H1 (cell line): ENCODE results near the gene RNASE7. TPM values are rescaled to one million over a fixed set of nuclear protein-coding genes. Genes with fewer than 3 reads are reported as not detected.

Source experiments
- CTCF ChIA-PET: fragments of 300-600 bp; sonication (Branson Sonifier 250); formaldehyde crosslinking; loops from one replicate; lab custom pipeline; 2021; ENCODE audit not compliant: partially characterized antibody; lab: Charles Lee
- POLR2A ChIA-PET: fragments of 300-600 bp; sonication (Branson Sonifier 250); formaldehyde crosslinking; loops from one replicate; lab custom pipeline; 2021; ENCODE audit warnings: inconsistent platforms; ENCODE audit not compliant: partially characterized antibody; lab: Charles Lee
- DNase-seq, 2 experiments: peaks; one replicate each; pipeline versions ENCODE4 v3.0.0 to v3.0.0-alpha.2; 2010 to 2022; ENCODE audit warnings: low spot score in 2 of 2, low read depth in 1 of 2, mixed read lengths in 1 of 2
- FAIRE-seq: peaks from 2 replicates; lab custom pipeline; 2011; peaks lifted over from hg19 to GRCh38; lab: Jason Lieb, UNC
- H2AFZ ChIP-seq: 2 replicates; pipeline ENCODE4 v1.8.1; 2012; ENCODE audit warnings: low read length, inconsistent platforms
- H2AK5ac ChIP-seq: 2 replicates; pipeline ENCODE4 v1.6.1; 2013; ENCODE audit warnings: low read depth, low read length
- H2BK120ac ChIP-seq: replicated peaks from 2 replicates; pipeline ENCODE3; 2013; ENCODE audit warnings: low read depth, low read length, inconsistent platforms
- H2BK12ac ChIP-seq: 2 replicates; pipeline ENCODE4 v1.6.1; 2013; ENCODE audit warnings: low read depth, low read length
- H2BK15ac ChIP-seq: 2 replicates; pipeline ENCODE4 v1.6.1; 2013; ENCODE audit warnings: low read length
- H2BK20ac ChIP-seq: 2 replicates; pipeline ENCODE4 v1.6.1; 2013; ENCODE audit warnings: low read length
- H2BK5ac ChIP-seq: 2 replicates; pipeline ENCODE4 v1.6.1; 2013; ENCODE audit warnings: low read depth, low read length
- H3K14ac ChIP-seq: 2 replicates; pipeline ENCODE4 v1.6.1; 2013; ENCODE audit warnings: inconsistent platforms; ENCODE audit not compliant: insufficient read length
- H3K18ac ChIP-seq: 2 replicates; pipeline ENCODE4 v1.6.1; 2013; ENCODE audit warnings: low read length; ENCODE audit errors: extremely low read depth
- H3K23ac ChIP-seq: 2 replicates; pipeline ENCODE4 v1.6.1; 2013; ENCODE audit warnings: inconsistent platforms; ENCODE audit not compliant: insufficient read length
- H3K23me2 ChIP-seq: 2 replicates; pipeline ENCODE4 v1.6.1; 2013; ENCODE audit warnings: low read depth, low read length
- H3K27ac ChIP-seq: 2 replicates; pipeline ENCODE4 v1.6.1; 2011; ENCODE audit warnings: low read depth, low read length, inconsistent platforms
- H3K27me3 ChIP-seq, 4 experiments: replicated peaks in 1 of 4; 1 replicate in 1 of 4; 2 replicates in 3 of 4; pipeline versions ENCODE4 v1.6.1 to v1.8.1; 2011 to 2013; ENCODE audit warnings: low read length in 3 of 4, mild to moderate bottlenecking in 3 of 4, inconsistent platforms in 2 of 4, mixed read lengths in 2 of 4, moderate library complexity in 1 of 4; ENCODE audit not compliant: control insufficient read depth in 3 of 4, insufficient read depth in 3 of 4; ENCODE audit errors: extremely low read depth in 1 of 4
- H3K36me3 ChIP-seq, 4 experiments: 2 replicates each; pipeline versions ENCODE4 v1.6.1 to v1.8.1; 2011 to 2013; ENCODE audit warnings: mild to moderate bottlenecking in 4 of 4, low read length in 3 of 4, moderate library complexity in 2 of 4, control low read depth in 1 of 4, inconsistent platforms in 1 of 4; ENCODE audit not compliant: insufficient read depth in 4 of 4, control insufficient read depth in 2 of 4
- H3K4ac ChIP-seq: replicated peaks from 2 replicates; pipeline ENCODE3; 2013; ENCODE audit warnings: low read length, low read depth, mixed read lengths, inconsistent platforms; ENCODE audit not compliant: insufficient read length
- H3K4me1 ChIP-seq, 4 experiments: replicated peaks in 1 of 4; 1 replicate in 1 of 4; 2 replicates in 3 of 4; pipeline versions ENCODE4 v1.6.1 to v1.8.1; 2011 to 2013; ENCODE audit warnings: low read length in 3 of 4, inconsistent platforms in 2 of 4, mixed read lengths in 1 of 4; ENCODE audit not compliant: insufficient read depth in 4 of 4, control insufficient read depth in 3 of 4
- H3K4me2 ChIP-seq, 2 experiments: 2 replicates each; pipeline versions ENCODE4 v1.6.1 to v1.8.1; 2011 to 2013; ENCODE audit warnings: low read depth in 2 of 2, low read length in 2 of 2, control low read depth in 1 of 2, inconsistent platforms in 1 of 2, mild to moderate bottlenecking in 1 of 2; ENCODE audit not compliant: insufficient read depth in 1 of 2
- H3K4me3 ChIP-seq, 4 experiments: fragments of 200-600, 300-600 bp in 1 of 4; sonication (generic), shearing (Covaris generic), sonication (Bioruptor Twin) in 1 of 4; 2 replicates each; pipeline versions ENCODE4 v1.5.1 to v1.8.1; 2011 to 2016; ENCODE audit warnings: low read length in 4 of 4, low read depth in 3 of 4, control low read depth in 2 of 4, inconsistent platforms in 2 of 4, mild to moderate bottlenecking in 2 of 4, mixed read lengths in 1 of 4, moderate library complexity in 1 of 4; ENCODE audit not compliant: insufficient read depth in 2 of 4; ENCODE audit errors: extremely low read depth in 1 of 4
- H3K56ac ChIP-seq: replicated peaks from 2 replicates; pipeline ENCODE3; 2013; ENCODE audit warnings: low read depth, mild to moderate bottlenecking, mixed read lengths, low read length, inconsistent platforms; ENCODE audit not compliant: insufficient read length
- H3K79me1 ChIP-seq: 2 replicates; pipeline ENCODE4 v1.6.1; 2013; ENCODE audit warnings: low read depth, low read length, control low read depth
- H3K79me2 ChIP-seq, 2 experiments: 2 replicates each; pipeline versions ENCODE4 v1.6.1 to v1.8.1; 2012 to 2013; ENCODE audit warnings: low read length in 2 of 2, mild to moderate bottlenecking in 2 of 2, inconsistent platforms in 1 of 2; ENCODE audit not compliant: insufficient read depth in 2 of 2, control insufficient read depth in 1 of 2
- H3K9ac ChIP-seq, 4 experiments: replicated peaks in 1 of 4; 1 replicate in 1 of 4; 2 replicates in 3 of 4; pipeline versions ENCODE4 v1.6.1 to v1.8.1; 2011 to 2013; ENCODE audit warnings: low read depth in 3 of 4, low read length in 3 of 4, control low read depth in 2 of 4, mild to moderate bottlenecking in 2 of 4, moderate library complexity in 2 of 4, inconsistent platforms in 1 of 4; ENCODE audit errors: extremely low read depth in 1 of 4
- H3K9me3 ChIP-seq, 2 experiments: 2 replicates each; pipeline versions ENCODE4 v1.6.1 to v1.8.1; 2012 to 2013; ENCODE audit warnings: mild to moderate bottlenecking in 2 of 2, moderate library complexity in 2 of 2, control low read depth in 1 of 2, inconsistent platforms in 1 of 2, low read depth in 1 of 2, low read length in 1 of 2, mixed read lengths in 1 of 2; ENCODE audit not compliant: insufficient read depth in 2 of 2
- H4K20me1 ChIP-seq, 2 experiments: replicated peaks in 1 of 2; 2 replicates each; pipeline versions ENCODE3 to v1.8.1; 2011 to 2013; ENCODE audit warnings: inconsistent platforms in 2 of 2, low read length in 2 of 2, mild to moderate bottlenecking in 1 of 2; ENCODE audit not compliant: insufficient read depth in 2 of 2, control insufficient read depth in 1 of 2
- H4K5ac ChIP-seq: 2 replicates; pipeline ENCODE4 v1.6.1; 2013; ENCODE audit warnings: low read length, low read depth, mixed read lengths, inconsistent platforms; ENCODE audit not compliant: insufficient read length
- H4K8ac ChIP-seq: 2 replicates; pipeline ENCODE4 v1.8.0; 2013; ENCODE audit warnings: mild to moderate bottlenecking, moderate library complexity, low read length, inconsistent platforms; ENCODE audit not compliant: insufficient read depth; ENCODE audit errors: extremely low read depth
- H4K91ac ChIP-seq: replicated peaks from 2 replicates; pipeline ENCODE3; 2013; ENCODE audit warnings: low read length, mixed read lengths, inconsistent platforms; ENCODE audit not compliant: insufficient read length
- ASH2L ChIP-seq: fragments of 200-600, 300-600 bp; sonication (generic); IDR thresholded peaks from one replicate; pipeline ENCODE4 v1.7.1; 2017; ENCODE audit warnings: low read length
- ATF3 ChIP-seq: IDR thresholded peaks from 2 replicates; pipeline ENCODE4 v1.6.1; 2011; ENCODE audit warnings: low read depth, mild to moderate bottlenecking, low read length; ENCODE audit not compliant: insufficient read depth
- CHD1 ChIP-seq: IDR thresholded peaks from 2 replicates; pipeline ENCODE4 v1.6.1; 2012; ENCODE audit warnings: low read depth, low read length, improper control_type of control experiment
- HDAC6 ChIP-seq: IDR thresholded peaks from one replicate; pipeline ENCODE4 v1.7.1; 2012; ENCODE audit warnings: low read depth, mild to moderate bottlenecking, inconsistent platforms, low read length, moderate library complexity
- JUND ChIP-seq: IDR thresholded peaks from 2 replicates; pipeline ENCODE4 v1.6.1; 2011; ENCODE audit warnings: mild to moderate bottlenecking, improper control_type of control experiment, low read length
- POU5F1 ChIP-seq: IDR thresholded peaks from 2 replicates; pipeline ENCODE4 v1.6.1; 2011; ENCODE audit warnings: low read depth, mild to moderate bottlenecking, low read length, moderate library complexity
- RXRA ChIP-seq: IDR thresholded peaks from 2 replicates; pipeline ENCODE4 v1.6.1; 2011; ENCODE audit warnings: low read depth, mild to moderate bottlenecking, low read length, moderate library complexity; ENCODE audit not compliant: insufficient read depth
- TAF7 ChIP-seq: optimal IDR thresholded peaks from 2 replicates; pipeline ENCODE3; 2011; ENCODE audit warnings: low read depth, mild to moderate bottlenecking, inconsistent platforms, low read length, moderate library complexity, borderline replicate concordance
- WGBS, 2 experiments: shearing (Covaris generic) in 1 of 2; methylation state at CpG; one replicate each; pipeline versions ENCODE4 v1.1.6 to v1.1.7; 2013 to 2015; ENCODE audit warnings: low lambda C conversion rate in 2 of 2, mixed read lengths in 2 of 2, inconsistent platforms in 1 of 2, low coverage in 1 of 2, missing lambda C conversion rate in 1 of 2; ENCODE audit not compliant: insufficient replicate concordance in 2 of 2, insufficient coverage in 1 of 2, insufficient read length in 1 of 2; ENCODE audit errors: extremely low coverage in 1 of 2, missing lambda C conversion rate in 1 of 2; 5-methylcytosine and 5-hydroxymethylcytosine counted together
- polyA plus RNA-seq, 7 experiments: library from polyadenylated mRNA; depleted of rRNA in 3 of 7; stranded (reverse) in 5 of 7; unstranded in 2 of 7; fragments of >200 nt in 5 of 7; fragments of 200-250 nt in 2 of 7; gene quantifications; 1 replicate in 5 of 7; 2 replicates in 1 of 7; 4 replicates in 1 of 7; pipeline versions ENCODE4 v1.2.1 to v1.2.3, GENCODE V29; 2011 to 2013; ENCODE audit warnings: missing spikeins in 2 of 7, mixed read lengths in 2 of 7
- total RNA-seq: library from RNA; stranded (reverse); fragmentation: NEBNext Ultra II Directional; extraction: Animal tissue kit (Norgen Biotek cat#: 25700); gene quantifications from 2 replicates; pipeline ENCODE4 v1.2.1, GENCODE V29; 2021
- TF ChIP-seq, protein P1 (sequence below): IDR thresholded peaks from 2 replicates; pipeline ENCODE4 v1.6.1; 2012; ENCODE audit warnings: inconsistent platforms

RNASE7 gene
- total and polyA plus RNA-seq, 2 of the 8 experiments (the other 6 are each of a cell fraction or from before 2014, with no cell fraction given), result not detected

- no peak within 1 kb of the TSS for H2BK20ac ChIP-seq
- H4K8ac ChIP-seq, result no peak within 1 kb of the TSS
- H3K9me3 ChIP-seq, result no peaks in the 10 kb centered on the region
- peak within 1 kb of the TSS; percentile 54; the same call in 1 of the 2 replicates for H2AFZ ChIP-seq
- no peak within 1 kb of the TSS for H2AK5ac ChIP-seq
- H3K79me2 ChIP-seq, result no peaks in the 10 kb centered on the region
- H2BK5ac ChIP-seq, result no peak within 1 kb of the TSS
- H3K4me1 ChIP-seq, result peaks cover 2 to 6% (median 5%) of the 10 kb centered on the region in 4 experiments; a peak in 5 of 7 replicates
- peak in 1 of 2 experiments; percentile 60 for DNase-seq
- FAIRE-seq, result peak; percentile 70
- H4K91ac ChIP-seq, result no peak within 1 kb of the TSS
- H2BK120ac ChIP-seq, result no peak within 1 kb of the TSS
- H4K20me1 ChIP-seq, result peaks cover 0 to 2% of the 10 kb centered on the region in 2 experiments
- no peak within 1 kb of the TSS for H4K5ac ChIP-seq
- TF ChIP-seq RXRA (no peak), ASH2L (peak; percentile 20), JUND (no peak), HDAC6 (no peak), TAF7 (no peak), CHD1 (no peak), ATF3 (no peak), POU5F1 (no peak)
- TF ChIP-seq, protein P1, sequence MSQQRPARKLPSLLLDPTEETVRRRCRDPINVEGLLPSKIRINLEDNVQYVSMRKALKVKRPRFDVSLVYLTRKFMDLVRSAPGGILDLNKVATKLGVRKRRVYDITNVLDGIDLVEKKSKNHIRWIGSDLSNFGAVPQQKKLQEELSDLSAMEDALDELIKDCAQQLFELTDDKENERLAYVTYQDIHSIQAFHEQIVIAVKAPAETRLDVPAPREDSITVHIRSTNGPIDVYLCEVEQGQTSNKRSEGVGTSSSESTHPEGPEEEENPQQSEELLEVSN, result no peak
- no peak within 1 kb of the TSS for H3K9ac ChIP-seq
- CTCF ChIA-PET, result interaction anchor here (0.7 to 10.6 kb wide), 13 partner anchors 14 to 307 kb away, joined by 3 to 117 read pairs (median 4); no protein-coding TSS in a partner anchor
- H3K23ac ChIP-seq, result no peak within 1 kb of the TSS
- 48% methylated on average over 6 of the region's 6 CpGs; no CpG with 5 or more reads in 1 of the 2 experiments for WGBS, 2 experiments
- no peak within 1 kb of the TSS for H3K4ac ChIP-seq
- no peaks in the 10 kb centered on the region; the same call in 1 of the 2 replicates for H3K23me2 ChIP-seq
- peaks cover 19 to 31% (median 25%) of the 10 kb centered on the region in 4 experiments for H3K36me3 ChIP-seq
- no peaks in the 10 kb centered on the region for H3K79me1 ChIP-seq
- peak within 1 kb of the TSS; percentile 32 to 55; a peak in 2 of 4 replicates for H3K4me2 ChIP-seq
- peak within 1 kb of the TSS in 1 of 4 experiments; percentile 9; a peak in 1 of 8 replicates for H3K4me3 ChIP-seq
- H3K56ac ChIP-seq, result no peak within 1 kb of the TSS
- H3K14ac ChIP-seq, result no peak within 1 kb of the TSS
- 0 out of 2 replicates have a peak within 1 kb of the TSS, but pooled peaks have one; percentile 76 for H2BK15ac ChIP-seq
- H2BK12ac ChIP-seq, result no peak within 1 kb of the TSS; the same call in 1 of the 2 replicates
- POLR2A ChIA-PET, result interaction anchor here (0.6 to 1.8 kb wide), 10 partner anchors 10 to 202 kb away, joined by 3 to 5 read pairs (median 4); no protein-coding TSS in a partner anchor
- no peak within 1 kb of the TSS for H3K18ac ChIP-seq
- H3K27me3 ChIP-seq, result no peaks in the 10 kb centered on the region
- H3K27ac ChIP-seq, result no peak within 1 kb of the TSS
Measured at GRCh38 chr14:20998674-20999366, 43.3 kb upstream of the RNASE7 start, which contains the start of gene SLC39A2. Gene SLC39A2 (plus strand): TSS chr14:20999293. CDS start chr14:20999447, 154 bp downstream.
